Measurements from ENCODE around the gene PITX1. TPM values are rescaled to one million over a fixed set of nuclear protein-coding genes. Genes with fewer than 3 reads are reported as not detected.

Gene PITX1
- total and polyA plus RNA-seq, 4 donors = 0.43 to 1.3 (median 0.72) TPM

GRCh38 chr5:134997015-134997414, 37.0 kb downstream of the PITX1 start:
- H3K36me3 ChIP-seq (ENCODE audit: control insufficient read depth in 4 of 4, insufficient read depth in 4 of 4, low read length in 4 of 4) = no peaks in the 10 kb centered on the region
- H3K4me3 ChIP-seq = no peak overlapping the region
- DNase-seq (no peak), ATAC-seq (ENCODE audit: insufficient read depth, low FRiP score) (no peak)
- H3K4me1 ChIP-seq (ENCODE audit: control insufficient read depth in 5 of 5, insufficient read depth in 5 of 5, low read length in 5 of 5) = peaks cover 0 to 4% (median 0%) of the 10 kb centered on the region in 5 donors
- peaks cover 0 to 6% (median 0%) of the 10 kb centered on the region in 3 donors for H3K27me3 ChIP-seq (ENCODE audit: control insufficient read depth in 3 of 3, insufficient read depth in 3 of 3, low read length in 2 of 3)
- H3K9me3 ChIP-seq (ENCODE audit: control insufficient read depth in 4 of 4, insufficient read depth in 3 of 4, low read length in 3 of 4) = no peaks in the 10 kb centered on the region
- no peak overlapping the region for H3K27ac ChIP-seq (ENCODE audit: low read depth in 1 of 2, low read length in 1 of 2)
- no peak overlapping the region for H3K9ac ChIP-seq (ENCODE audit: insufficient read depth in 1 of 2, low read length in 2 of 2)
- 78 to 84% methylated on average over 11 of the region's 11 CpGs for WGBS, 2 donors
- no peak for TF ChIP-seq CTCF (IDR thresholded peaks at IDR 0.05; ENCODE audit: control extremely low read depth, extremely low read depth)

GRCh38 chr5:134995850-134996402, 38.1 kb downstream of the PITX1 start:
- H3K36me3 ChIP-seq (ENCODE audit: control insufficient read depth in 4 of 4, insufficient read depth in 4 of 4, low read length in 4 of 4) = no peaks in the 10 kb centered on the region
- ATAC-seq (ENCODE audit: insufficient read depth, low FRiP score) (no peak), DNase-seq (no peak)
- peaks cover 0 to 6% (median 3%) of the 10 kb centered on the region in 3 donors for H3K27me3 ChIP-seq (ENCODE audit: control insufficient read depth in 3 of 3, insufficient read depth in 3 of 3, low read length in 2 of 3)
- H3K9me3 ChIP-seq (ENCODE audit: control insufficient read depth in 4 of 4, insufficient read depth in 3 of 4, low read length in 3 of 4) = no peaks in the 10 kb centered on the region
- H3K9ac ChIP-seq (ENCODE audit: insufficient read depth in 1 of 2, low read length in 2 of 2) = no peak overlapping the region
- no peak for TF ChIP-seq CTCF (IDR thresholded peaks at IDR 0.05; ENCODE audit: control extremely low read depth, extremely low read depth)
- H3K4me3 ChIP-seq = no peak overlapping the region
- peaks cover 0 to 4% (median 0%) of the 10 kb centered on the region in 5 donors for H3K4me1 ChIP-seq (ENCODE audit: control insufficient read depth in 5 of 5, insufficient read depth in 5 of 5, low read length in 5 of 5)
- H3K27ac ChIP-seq (ENCODE audit: low read depth in 1 of 2, low read length in 1 of 2) = no peak overlapping the region
- WGBS, 2 donors = 87 to 90% methylated on average over 8 of the region's 8 CpGs

DNA sequence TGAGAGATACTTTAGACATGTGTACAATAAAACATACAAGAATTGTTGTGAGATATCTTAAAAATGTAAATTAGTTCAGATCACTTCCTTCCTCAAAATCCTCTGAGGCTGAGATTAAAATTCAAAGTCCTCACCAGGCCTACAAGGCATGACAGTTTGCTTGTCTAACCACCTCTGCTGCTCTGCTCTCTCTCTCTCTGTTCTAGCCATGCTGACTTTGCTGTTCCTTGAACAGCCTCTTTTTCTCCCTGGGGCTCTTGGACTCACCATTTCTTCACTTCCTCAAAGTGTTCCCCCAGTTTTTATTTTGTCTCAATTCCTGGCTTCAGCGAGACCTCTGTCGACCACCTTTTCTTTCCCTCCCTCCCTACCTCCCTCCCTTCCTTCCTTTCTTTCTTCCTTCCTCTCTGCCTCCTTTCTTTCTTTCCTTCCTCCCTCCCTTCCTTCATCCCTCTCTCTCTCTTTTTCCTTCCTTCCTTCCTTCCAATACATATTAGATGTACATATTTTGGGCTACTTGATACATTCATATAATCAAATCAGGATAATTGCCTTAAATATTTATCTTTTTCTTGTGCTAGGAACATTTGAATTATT, 39.4 kb downstream of the PITX1 start:
- Histone ChIP-seq H3K27ac (ENCODE audit: low read depth in 1 of 2, low read length in 1 of 2) (no peak overlapping the region), H3K27me3 (ENCODE audit: control insufficient read depth in 3 of 3, insufficient read depth in 3 of 3, low read length in 2 of 3) (peaks cover 0 to 6% (median 3%) of the 10 kb centered on the region in 3 donors), H3K4me1 (ENCODE audit: control insufficient read depth in 5 of 5, insufficient read depth in 5 of 5, low read length in 5 of 5) (peaks cover 0 to 4% (median 0%) of the 10 kb centered on the region in 5 donors), H3K4me3 (no peak overlapping the region), H3K9ac (ENCODE audit: insufficient read depth in 1 of 2, low read length in 2 of 2) (no peak overlapping the region), H3K9me3 (ENCODE audit: control insufficient read depth in 4 of 4, insufficient read depth in 3 of 4, low read length in 3 of 4) (no peaks in the 10 kb centered on the region), H3K36me3 (ENCODE audit: control insufficient read depth in 4 of 4, insufficient read depth in 4 of 4, low read length in 4 of 4) (no peaks in the 10 kb centered on the region)
- no peak for TF ChIP-seq CTCF (IDR thresholded peaks at IDR 0.05; ENCODE audit: control extremely low read depth, extremely low read depth)
- ATAC-seq (ENCODE audit: insufficient read depth, low FRiP score) (no peak), DNase-seq (no peak)
- 27 to 50% methylated on average over 2 of the region's 2 CpGs for WGBS, 2 donors
